Neural crest cell (in vitro differentiated cells): ENCODE measurements around the gene KCNS3. TPM values are rescaled to one million over a fixed set of nuclear protein-coding genes. Genes with fewer than 3 reads are reported as not detected.

Experiments used
- DNase-seq: peaks from one replicate; pipeline ENCODE4 v3.0.0; 2021; ENCODE audit warnings: low read depth, mixed read lengths, low spot score
- H3K27ac Mint-ChIP-seq: one replicate; pipeline ENCODE4 v1.8.0; 2021; ENCODE audit warnings: mild to moderate bottlenecking, mixed read lengths; ENCODE audit not compliant: unreplicated experiment
- H3K27me3 Mint-ChIP-seq: 2 replicates; pipeline ENCODE4 v1.8.0; 2021; ENCODE audit warnings: low read depth, mild to moderate bottlenecking, mixed read lengths
- H3K36me3 Mint-ChIP-seq: 2 replicates; pipeline ENCODE4 v1.8.0; 2021; ENCODE audit warnings: low read depth, mild to moderate bottlenecking, mixed read lengths
- H3K4me1 Mint-ChIP-seq: 2 replicates; pipeline ENCODE4 v1.8.0; 2021; ENCODE audit warnings: mixed read lengths
- H3K4me3 Mint-ChIP-seq: one replicate; pipeline ENCODE4 v1.8.0; 2021; ENCODE audit warnings: mild to moderate bottlenecking, mixed read lengths
- H3K9me3 Mint-ChIP-seq: 2 replicates; pipeline ENCODE4 v1.8.0; 2021; ENCODE audit warnings: mixed read lengths
- CTCF ChIP-seq: fragments of 200-600 bp; sonication (generic); conservative IDR thresholded peaks from 2 replicates; pipeline ENCODE4 v1.5.0; 2021; ENCODE audit warnings: antibody characterized with exemption, mild to moderate bottlenecking
- total RNA-seq: library from RNA; stranded (reverse); gene quantifications from 2 replicates; pipeline ENCODE4 v1.2.1, GENCODE V29; 2021

Gene KCNS3
- total RNA-seq, 1 donor from 2014 or later, result 1.4 TPM

GRCh38 chr2:17958466-17959092, 80.1 kb downstream of the KCNS3 start:
- Mint-ChIP-seq H3K36me3 (no peaks in the 10 kb centered on the region), H3K4me1 (peaks cover 17% of the 10 kb centered on the region), H3K27me3 (no peaks in the 10 kb centered on the region), H3K27ac (no peak overlapping the region), H3K9me3 (no peaks in the 10 kb centered on the region), H3K4me3 (no peak overlapping the region)
- no peak for DNase-seq
- TF ChIP-seq CTCF, result no peak

GRCh38 chr2:17959356-17959755, 80.9 kb downstream of the KCNS3 start:
- H3K4me3 Mint-ChIP-seq, result no peak overlapping the region
- H3K9me3 Mint-ChIP-seq, result no peaks in the 10 kb centered on the region
- TF ChIP-seq CTCF, result no peak
- DNase-seq, result no peak
- no peaks in the 10 kb centered on the region for H3K36me3 Mint-ChIP-seq
- no peak overlapping the region for H3K27ac Mint-ChIP-seq
- H3K4me1 Mint-ChIP-seq, result peaks cover 17% of the 10 kb centered on the region
- H3K27me3 Mint-ChIP-seq, result no peaks in the 10 kb centered on the region

GRCh38 chr2:17959833-17960232, 81.4 kb downstream of the KCNS3 start:
- no peak for DNase-seq
- no peak for TF ChIP-seq CTCF
- H3K27ac Mint-ChIP-seq, result no peak overlapping the region
- no peaks in the 10 kb centered on the region for H3K36me3 Mint-ChIP-seq
- no peaks in the 10 kb centered on the region for H3K9me3 Mint-ChIP-seq
- no peaks in the 10 kb centered on the region for H3K27me3 Mint-ChIP-seq
- H3K4me1 Mint-ChIP-seq, result peaks cover 17% of the 10 kb centered on the region
- no peak overlapping the region for H3K4me3 Mint-ChIP-seq

- no peak for TF ChIP-seq CTCF
- H3K27ac Mint-ChIP-seq, result no peak overlapping the region
- no peaks in the 10 kb centered on the region for H3K36me3 Mint-ChIP-seq
- no peaks in the 10 kb centered on the region for H3K27me3 Mint-ChIP-seq
- no peak for DNase-seq
- H3K9me3 Mint-ChIP-seq, result no peaks in the 10 kb centered on the region
- H3K4me1 Mint-ChIP-seq, result peaks cover 17% of the 10 kb centered on the region
- no peak overlapping the region for H3K4me3 Mint-ChIP-seq
Observed at GRCh38 chr2:17960925-17961324, 82.5 kb downstream of the KCNS3 start.

GRCh38 chr2:17961789-17962188, 83.3 kb downstream of the KCNS3 start:
- no peak for TF ChIP-seq CTCF
- H3K36me3 Mint-ChIP-seq, result no peaks in the 10 kb centered on the region
- no peak for DNase-seq
- H3K4me3 Mint-ChIP-seq, result no peak overlapping the region
- no peak overlapping the region for H3K27ac Mint-ChIP-seq
- H3K4me1 Mint-ChIP-seq, result peaks cover 17% of the 10 kb centered on the region
- H3K27me3 Mint-ChIP-seq, result no peaks in the 10 kb centered on the region
- no peaks in the 10 kb centered on the region for H3K9me3 Mint-ChIP-seq
